NCI-H2196 treated with DMSO at 0.1 percent for 48 hours (cell line): ENCODE data around the gene PGAP6.
"Not testable (repeated sequence)": the region's sequence is repeated elsewhere in the genome, so short reads cannot be mapped to it uniquely, and the experiment has no call there.

Source experiments
- DNase-seq: peaks from one replicate; lab custom pipeline; 2025; ENCODE audit not compliant: unreplicated experiment; lab: John Stamatoyannopoulos, UW

Gene PGAP6

DNA sequence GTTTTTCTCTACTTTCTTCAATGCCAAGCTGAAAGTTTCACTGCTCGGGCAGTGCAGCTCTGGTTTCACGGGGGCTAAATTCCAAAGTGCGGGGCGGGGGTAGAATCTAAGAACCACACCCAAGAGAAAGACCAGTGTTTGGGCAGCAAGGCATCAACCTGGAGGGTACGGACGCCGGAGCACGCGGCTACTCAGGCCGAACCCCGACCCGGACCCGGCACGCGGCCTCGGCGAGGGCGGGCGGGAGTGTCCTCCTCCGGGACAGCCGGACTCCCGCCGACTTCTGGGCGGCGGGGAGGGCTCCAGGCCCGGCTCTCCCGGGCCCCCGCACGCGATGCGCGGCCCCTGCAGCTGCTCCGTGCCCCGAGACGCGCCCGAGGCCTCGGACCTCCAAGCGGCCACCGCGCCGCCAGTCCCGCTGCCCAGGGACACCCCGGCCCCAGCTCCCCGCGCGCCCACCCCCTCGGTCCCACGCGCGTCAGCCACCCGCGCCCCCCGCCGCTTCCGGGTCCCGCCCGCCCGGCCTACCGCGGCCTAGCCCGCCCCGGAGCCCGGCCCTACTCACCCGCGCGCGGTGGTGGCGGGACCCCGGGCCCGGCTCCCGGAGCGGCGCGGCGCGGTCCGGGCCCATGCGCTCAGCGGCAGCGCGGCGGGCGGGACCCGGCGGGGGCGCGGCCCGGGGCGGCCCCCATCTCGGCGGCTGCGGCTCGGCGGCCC lies 29.8 kb downstream of the PGAP6 start:
- DNase-seq = no peak

DNA sequence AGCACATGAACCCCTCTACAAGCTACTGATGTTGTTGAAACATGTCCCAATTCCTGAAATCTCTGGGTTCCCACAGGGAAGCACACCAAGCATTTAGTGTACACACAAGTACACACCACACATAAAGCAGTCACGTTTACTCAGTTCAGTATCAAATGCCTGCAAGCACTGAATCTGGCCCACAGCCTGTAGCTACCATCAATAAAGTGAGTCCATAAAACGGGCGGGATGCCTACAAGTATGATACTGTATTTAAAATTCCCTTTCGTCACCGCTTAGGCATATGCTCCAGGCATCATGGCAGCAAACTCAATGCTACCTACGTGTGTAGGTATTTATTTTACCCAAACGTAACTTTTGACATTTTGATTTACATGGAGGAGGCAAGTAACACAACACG lies 31.6 kb downstream of the PGAP6 start:
- no peak for DNase-seq

DNA sequence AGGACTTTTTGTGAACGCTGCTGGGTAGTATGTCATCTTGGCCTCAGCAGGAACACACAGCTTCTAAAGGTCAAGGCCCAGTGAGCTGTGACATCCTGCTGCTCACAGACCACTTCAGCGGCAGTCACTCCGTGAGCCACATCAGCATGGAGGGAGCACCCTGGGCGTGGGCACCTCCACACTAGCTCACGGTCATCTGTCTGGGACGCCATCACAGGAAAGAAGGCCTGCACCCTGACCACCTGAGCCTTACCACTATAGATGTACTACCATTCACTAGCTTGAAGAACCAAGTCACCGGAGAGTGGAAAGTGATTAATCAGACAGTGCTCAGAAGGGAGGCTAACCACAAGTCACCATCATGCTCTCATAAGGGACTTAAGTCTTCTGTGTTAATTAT lies 32.6 kb downstream of the PGAP6 start:
- no peak for DNase-seq

DNA sequence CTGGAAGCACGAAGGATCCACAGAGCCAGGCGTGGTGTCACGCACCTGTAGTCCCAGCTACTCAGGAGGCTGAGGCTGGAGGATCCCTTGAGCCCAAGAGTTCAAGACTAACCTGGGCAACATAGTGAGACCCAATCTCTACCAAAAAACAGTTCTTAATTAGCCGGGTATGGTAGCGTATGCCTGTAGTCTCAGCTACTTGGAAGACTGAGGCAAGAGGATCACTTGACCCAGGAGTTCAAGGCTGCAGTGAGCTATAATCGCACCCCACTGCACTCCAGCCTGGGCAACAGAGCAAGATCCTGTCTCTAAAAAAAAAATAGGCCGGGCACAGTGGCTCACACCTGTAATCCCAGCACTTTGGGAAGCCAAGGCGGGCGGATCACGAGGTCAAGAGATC lies 33.3 kb downstream of the PGAP6 start:
- DNase-seq = not testable (repeated sequence)

DNA sequence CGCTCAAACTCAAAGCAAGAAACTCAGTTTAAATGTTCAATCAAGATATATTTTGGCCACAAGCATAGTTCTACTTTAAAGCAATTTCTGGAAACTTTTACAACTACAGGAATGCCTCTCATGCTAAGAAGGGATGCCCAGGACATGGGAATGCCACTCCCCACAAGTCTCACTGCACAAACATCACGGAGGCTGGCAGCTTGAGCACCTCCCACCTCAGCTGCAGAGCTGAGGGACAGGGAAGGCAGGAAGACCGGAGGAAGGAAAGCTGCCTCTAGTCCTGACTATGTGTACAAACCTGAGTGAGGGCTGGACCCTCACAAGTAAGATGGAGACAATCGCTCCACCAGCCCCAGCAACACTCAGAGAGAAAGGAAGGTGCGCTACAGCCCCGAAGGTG lies 34.6 kb downstream of the PGAP6 start:
- DNase-seq = no peak

DNA sequence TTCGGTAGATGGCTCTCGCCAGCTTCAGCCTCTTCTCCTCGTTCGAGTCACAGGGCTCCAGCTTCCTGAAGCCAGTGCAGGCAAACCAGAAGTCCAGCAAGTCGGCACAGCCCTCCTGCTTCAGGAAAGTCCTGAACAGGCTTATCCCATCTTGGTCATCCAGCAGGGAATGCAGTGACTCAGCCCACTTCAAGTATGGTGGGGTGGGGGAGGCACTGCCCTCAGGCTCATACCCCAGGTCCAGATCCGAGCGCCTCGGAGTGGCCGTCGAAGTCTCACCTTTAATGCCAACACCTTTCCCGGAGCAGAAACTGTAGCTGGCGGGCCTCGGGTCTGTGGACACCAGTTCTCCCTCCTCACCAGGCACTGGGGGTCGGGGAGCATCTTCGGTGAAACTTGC lies 35.2 kb downstream of the PGAP6 start:
- no peak for DNase-seq

DNA sequence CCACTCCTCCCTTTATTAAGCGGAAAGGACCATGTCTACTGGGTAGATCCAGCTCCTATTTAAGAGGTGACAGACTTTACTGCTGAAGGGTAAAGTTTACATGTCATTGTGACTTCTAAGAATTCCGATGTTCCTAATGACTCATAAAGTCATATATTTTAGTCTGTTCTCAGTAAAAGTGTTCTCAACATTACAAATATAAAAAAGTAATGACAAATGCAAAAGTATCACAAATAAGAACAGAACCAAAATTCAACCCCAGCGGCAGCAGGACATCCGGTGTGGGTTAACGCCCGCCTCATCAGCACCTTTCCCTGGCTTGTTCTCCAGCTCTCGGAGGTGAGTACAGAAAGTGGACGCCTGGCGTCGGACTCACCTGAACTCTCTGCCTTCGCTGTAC lies 36.0 kb downstream of the PGAP6 start:
- no peak for DNase-seq

DNA sequence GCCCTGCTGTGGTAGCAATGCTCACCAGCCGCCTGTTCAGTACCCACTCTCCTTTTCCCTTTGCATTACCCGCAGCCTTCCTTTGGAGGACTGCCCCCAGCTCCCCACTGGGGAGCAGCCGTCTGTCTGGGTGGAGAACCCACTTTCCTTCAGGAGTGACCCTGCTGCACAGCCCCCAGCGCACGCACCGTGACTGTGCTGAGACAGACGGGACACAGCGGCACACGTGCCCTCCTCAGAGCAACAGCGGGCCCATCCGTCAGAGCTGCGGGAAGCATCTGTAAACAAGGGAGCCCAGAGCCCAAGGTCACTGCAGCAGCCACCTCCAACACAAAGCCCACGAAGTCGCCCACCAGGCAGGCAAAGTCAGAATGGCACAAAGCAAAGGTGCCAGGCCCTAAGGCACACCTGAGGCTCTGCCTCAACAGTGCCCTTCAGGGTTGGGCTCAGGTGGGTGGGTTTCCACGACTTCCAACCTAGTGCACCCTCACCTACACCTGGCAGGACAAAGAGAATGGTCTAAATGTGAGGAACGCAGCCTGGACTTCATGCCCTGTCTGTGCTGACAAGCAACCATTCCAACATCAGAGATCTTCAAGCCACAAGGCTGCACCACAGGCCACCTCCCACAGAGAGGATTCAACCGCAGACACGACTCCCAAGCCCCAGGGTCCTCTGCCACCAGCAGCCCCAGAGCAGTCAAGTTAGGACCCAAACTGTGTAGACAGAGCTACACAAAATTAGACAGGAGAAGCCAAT lies 39.1 kb downstream of the PGAP6 start:
- DNase-seq = no peak

DNA sequence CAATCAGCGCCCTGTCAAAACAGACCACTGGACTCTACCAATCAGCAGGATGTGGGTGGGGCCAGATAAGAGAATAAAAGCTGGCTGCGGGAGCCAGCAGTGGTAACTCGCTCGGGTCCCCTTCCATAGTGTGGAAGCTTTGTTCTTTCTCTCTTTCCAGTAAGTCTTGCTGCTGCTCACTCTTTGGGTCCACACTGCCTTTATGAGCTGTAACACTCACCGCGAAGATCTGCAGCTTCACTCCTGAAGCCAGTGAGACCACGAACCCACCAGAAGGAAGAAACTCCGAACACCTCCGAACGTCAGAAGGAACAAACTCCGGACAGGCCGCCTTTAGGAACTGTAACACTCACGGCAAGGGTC lies 39.8 kb downstream of the PGAP6 start:
- not testable (repeated sequence) for DNase-seq

DNA sequence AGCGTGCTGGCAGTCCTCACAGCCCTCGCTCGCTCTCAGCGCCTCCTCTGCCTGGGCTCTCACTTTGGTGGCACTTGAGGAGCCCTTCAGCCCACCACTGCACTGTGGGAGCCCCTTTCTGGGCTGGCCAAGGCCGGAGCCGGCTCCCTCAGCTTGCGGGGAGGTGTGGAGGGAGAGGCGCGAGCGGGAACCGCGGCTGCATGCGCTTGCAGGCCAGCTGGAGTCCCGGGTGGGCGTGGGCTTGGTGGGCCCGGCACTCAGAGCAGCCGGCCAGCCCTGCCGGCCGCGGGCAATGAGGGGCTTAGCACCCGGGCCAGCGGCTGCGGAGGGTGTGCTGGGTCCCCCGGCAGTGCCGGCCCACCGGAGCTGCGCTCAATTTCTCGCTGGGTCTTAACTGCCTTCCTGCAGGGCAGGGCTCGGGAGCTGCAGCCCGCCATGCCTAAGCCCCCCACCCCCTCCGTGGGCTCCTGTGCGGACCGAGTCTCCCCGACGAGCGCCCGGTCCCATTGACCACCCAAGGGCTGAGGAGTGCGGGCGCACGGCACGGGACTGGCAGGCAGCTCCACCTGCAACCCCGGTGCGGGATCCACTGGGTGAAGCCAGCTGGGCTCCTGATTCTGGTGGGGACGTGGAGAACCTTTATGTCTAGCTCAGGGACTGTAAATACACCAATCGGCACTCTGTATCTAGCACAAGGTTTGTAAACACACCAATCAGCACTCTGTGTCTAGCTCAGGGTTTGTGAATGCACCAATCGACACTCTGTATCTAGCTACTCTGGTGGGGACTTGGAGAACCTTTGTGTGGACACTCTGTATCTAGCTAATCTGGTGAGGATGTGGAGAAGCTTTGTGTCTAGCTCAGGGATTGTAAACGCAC lies 40.4 kb downstream of the PGAP6 start:
- DNase-seq = not testable (repeated sequence)

DNA sequence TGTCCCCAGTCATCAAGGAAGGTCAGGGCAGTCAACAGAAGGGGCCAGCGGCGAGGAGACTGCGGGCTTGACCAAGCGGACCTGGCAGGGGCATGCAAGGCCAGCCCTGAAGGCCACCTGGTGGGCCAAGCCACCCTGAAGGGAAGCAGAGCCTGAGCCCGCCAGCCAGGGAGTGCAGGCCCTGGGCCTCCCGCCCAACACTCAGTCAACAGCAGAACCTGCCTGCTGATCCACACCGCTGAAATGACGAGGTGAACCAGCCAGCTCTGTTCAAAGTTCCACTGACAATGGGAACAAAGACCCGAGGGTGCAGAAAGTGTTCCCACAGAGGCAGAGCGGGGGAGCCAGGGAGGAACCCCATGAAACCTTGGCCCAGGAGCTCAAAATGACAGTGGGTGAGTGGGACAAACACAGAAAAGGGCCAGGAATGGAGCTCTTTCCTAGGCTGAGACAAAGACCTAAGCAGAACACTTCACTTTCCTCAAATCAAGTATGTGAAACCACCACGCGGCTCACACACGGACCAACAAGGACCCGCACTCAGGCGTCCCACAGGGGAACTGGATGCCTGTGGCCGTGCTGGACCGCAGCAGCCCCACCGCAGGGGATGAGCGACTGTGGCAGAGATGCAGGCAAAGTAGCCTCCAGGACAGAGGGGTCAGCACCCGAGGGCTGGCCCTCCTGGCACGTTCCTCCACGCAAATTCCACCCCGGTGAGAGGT lies 41.2 kb downstream of the PGAP6 start:
- DNase-seq = no peak

DNA sequence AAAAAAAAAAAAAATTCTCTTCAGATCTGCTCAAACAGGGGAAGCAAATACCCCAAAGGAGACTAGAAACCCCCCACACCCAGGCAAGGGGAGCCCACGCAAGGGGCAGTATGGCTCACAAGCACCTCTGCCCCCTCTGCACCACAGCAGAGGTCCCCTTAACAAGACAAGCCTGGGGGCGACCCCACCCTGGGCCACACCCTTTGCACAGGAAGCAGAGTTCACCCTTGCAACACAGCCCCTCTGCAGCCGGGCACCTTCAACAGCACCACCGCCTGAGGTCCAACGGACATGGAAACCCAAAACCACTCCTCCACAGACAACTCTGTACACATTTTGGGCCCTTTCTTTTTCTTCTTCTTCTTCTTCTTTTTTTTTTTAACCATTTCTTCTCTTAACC lies 42.1 kb downstream of the PGAP6 start:
- no peak for DNase-seq

DNA sequence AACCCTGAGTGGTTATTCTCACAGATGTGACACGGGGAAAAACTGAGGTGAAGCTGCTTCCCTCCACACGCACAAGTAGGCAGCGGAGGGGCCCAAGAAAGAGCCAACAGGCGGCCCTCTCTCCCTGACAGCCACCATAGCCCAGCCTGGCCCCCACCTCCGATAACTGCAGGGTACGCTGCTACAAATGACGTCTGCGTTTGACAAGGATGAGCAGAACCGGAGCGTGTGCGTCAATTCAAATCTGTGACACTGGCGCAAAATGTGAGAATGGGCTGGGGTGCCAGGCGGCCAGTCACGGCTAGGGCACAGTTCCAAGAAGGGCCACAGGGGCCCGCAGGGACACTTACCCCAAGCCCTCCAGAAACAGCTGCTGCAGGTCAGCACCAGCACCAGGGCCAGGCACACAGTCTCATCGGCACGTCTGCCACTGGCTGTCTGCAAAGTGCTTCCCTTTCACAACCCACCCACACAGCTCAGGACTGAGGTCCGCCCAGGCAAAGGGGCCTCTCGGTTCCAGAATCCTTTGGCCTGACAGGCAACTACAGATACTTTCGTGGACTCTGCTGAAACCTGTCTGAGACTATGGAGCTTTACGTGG lies 43.7 kb downstream of the PGAP6 start:
- no peak for DNase-seq

DNA sequence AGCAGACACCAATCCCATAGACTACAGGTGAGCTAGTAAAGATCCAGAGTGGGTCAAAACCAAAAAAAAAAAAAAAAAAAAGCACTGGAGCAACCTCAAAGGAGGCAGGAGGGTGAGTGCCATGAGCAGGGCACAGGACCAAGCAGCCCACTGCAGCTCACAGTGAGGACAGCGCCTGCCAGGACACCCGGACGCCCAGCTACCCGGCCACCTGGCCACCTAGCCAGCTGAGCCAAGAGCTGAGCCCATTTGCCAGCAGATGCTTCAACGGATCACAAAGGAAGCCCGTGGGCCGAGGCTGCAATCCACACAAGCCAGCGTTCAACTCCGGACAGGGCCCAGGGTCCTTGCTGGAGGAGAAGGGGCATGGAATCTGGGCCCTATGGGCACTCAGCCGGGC lies 44.3 kb downstream of the PGAP6 start:
- no peak for DNase-seq

DNA sequence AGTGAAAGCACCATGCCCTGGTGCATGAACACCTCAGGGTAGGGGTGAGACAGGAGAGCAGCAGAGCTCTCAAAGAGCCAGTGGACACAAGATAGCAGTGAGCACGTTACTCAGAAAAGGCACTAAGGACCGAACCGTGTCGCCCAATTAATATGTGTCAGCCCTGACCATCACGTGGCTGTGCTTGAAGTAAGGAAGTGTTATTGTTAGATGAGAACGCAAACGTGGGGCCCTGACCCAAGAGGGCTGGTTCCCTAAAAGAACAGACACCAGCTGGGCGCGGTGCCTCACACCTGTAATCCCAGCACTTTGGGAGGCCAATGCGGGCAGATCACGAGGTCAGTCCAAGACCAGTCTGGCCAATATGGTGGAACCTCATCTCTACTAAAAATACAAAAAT lies 45.5 kb downstream of the PGAP6 start:
- no peak for DNase-seq

DNA sequence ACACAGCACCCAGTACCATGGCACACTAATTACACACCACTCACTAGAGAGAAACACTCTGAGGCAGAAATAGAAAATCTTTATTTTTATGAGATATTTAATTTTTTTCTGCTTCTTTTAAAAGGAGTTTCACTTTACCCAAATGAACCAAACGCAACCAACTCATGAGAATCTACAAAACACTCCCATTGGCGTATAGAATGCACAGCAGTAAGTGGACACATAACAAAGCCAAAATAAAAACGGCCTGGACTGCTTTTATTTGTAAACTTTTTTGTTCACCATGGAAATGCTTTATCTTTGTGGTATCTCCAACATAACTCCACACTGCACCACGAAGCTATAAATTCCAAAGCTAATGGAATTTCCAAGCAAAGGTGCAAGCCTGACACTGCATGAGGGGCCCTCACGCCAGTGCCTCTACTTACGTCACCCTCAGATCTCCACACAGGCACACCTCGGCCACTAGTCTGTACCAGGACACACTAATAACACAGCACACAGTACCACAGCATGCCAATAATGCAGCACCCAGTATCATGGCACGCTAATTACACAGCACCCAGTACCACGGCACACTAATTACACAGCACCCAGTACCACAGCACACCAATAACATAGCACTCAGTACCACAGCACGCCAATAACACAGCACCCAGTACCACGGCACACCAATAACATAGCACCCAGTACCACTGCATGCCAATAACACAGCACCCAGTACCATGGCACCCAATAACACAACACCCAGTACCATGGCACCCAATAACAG lies 46.7 kb downstream of the PGAP6 start:
- not testable (repeated sequence) for DNase-seq

DNA sequence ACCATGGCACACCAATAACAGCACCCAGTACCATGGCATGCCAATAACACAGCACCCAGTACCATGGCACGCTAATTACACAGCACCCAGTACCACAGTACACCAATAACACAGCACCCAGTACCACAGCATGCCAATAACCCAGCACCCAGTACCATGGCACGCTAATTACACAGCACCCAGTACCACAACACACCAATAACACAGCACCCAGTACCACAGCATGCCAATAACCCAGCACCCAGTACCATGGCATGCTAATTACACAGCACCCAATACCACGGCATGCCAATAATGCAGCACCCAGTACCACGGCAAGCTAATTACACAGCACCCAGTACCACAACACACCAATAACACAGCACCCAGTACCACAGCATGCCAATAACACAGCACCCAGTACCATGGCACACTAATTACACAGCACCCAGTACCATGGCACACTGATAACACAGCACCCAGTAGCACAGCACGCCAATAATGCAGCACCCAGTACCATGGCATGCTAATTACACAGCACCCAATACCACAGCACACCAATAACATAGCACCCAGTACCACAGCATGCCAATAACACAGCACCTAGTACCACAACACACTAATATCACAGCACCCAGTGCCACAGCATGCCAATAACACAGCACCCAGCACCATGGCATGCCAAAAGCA lies 47.5 kb downstream of the PGAP6 start:
- DNase-seq = not testable (repeated sequence)

DNA sequence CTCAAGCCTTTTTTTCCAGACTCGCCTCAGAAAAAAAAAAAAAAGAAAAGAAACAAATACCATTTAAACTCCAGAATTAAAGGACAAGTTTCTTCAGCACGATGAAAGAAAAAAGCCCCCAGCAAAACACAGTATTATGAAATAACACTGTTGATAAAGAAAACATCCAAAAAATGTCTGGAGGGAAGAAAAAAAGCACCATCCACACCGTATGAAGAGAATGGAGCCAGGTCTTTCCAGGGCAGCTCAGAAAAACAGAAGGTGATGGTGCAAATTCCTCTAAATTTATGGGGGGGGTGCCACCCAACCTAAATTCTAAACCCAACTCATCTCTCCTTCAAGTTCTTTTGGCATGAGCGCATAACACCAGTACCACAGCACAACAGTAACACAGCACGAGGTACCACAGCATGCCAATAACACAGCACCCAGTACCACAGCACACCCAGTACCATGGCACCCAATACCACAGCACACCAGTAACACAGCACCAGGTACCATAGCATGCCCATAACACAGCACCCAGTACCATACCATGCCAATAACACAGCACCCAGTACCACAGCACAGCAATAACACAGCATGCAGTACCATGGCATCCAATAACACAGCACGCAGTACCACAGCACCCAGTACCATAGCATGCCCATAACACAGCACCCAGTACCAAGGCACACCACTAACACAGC lies 48.2 kb downstream of the PGAP6 start:
- no peak for DNase-seq
